IMR-90 (cell line): Measurements from ENCODE around the gene LRRC56. TPM values are rescaled to one million over a fixed set of nuclear protein-coding genes. Genes with fewer than 3 reads are reported as not detected.

Experiments used
- ATAC-seq: fragments of 200-7000 bp; cut with Tn5 transposase; 2 replicates; pipeline ENCODE4 v1.9.1; 2020; ENCODE audit warnings: low read depth, mild to moderate bottlenecking, moderate library complexity
- BruUV-seq: library from RNA; stranded (reverse); fragments of 400-500 nt; replicated peaks from 2 replicates; lab custom pipeline; 2021; lab: Mats Ljungman, UMichigan
- CTCF ChIA-PET: fragments of 300-600 bp; formaldehyde crosslinking; extraction: SDS; loops from one replicate; lab custom pipeline; 2021; ENCODE audit warnings: antibody characterized with exemption; lab: Yijun Ruan, JAX
- POLR2A ChIA-PET: fragments of 300-600 bp; sonication (Branson Sonifier 250); formaldehyde crosslinking; loops from one replicate; lab custom pipeline; 2022; ENCODE audit warnings: antibody characterized with exemption; ENCODE audit not compliant: unreplicated experiment; lab: Charles Lee
- DNase-seq: peaks from one replicate; pipeline ENCODE4 v3.0.0; 2013
- H2AFZ ChIP-seq: replicated peaks from 2 replicates; pipeline ENCODE3; 2013; ENCODE audit warnings: low read length, mild to moderate bottlenecking; ENCODE audit not compliant: poor library complexity
- H2AK5ac ChIP-seq: 2 replicates; pipeline ENCODE4 v1.6.1; 2013; ENCODE audit warnings: low read depth, low read length, inconsistent platforms
- H2AK9ac ChIP-seq: replicated peaks from 2 replicates; pipeline ENCODE3; 2013; ENCODE audit warnings: mild to moderate bottlenecking, low read depth, low read length, moderate library complexity; ENCODE audit not compliant: poor library complexity
- H2BK120ac ChIP-seq: 2 replicates; pipeline ENCODE4 v1.6.1; 2013; ENCODE audit warnings: low read depth, low read length, inconsistent platforms
- H2BK15ac ChIP-seq: 3 replicates; pipeline ENCODE4 v1.6.1; 2013; ENCODE audit warnings: low read depth, low read length, inconsistent platforms
- H2BK20ac ChIP-seq: 2 replicates; pipeline ENCODE4 v1.6.1; 2013; ENCODE audit warnings: low read depth, mild to moderate bottlenecking, inconsistent platforms, low read length, moderate library complexity
- H2BK5ac ChIP-seq: 2 replicates; pipeline ENCODE4 v1.6.1; 2013; ENCODE audit warnings: mild to moderate bottlenecking, low read depth, low read length, inconsistent platforms; ENCODE audit not compliant: poor library complexity, severe bottlenecking
- H3K14ac ChIP-seq: replicated peaks from 2 replicates; pipeline ENCODE4 v1.6.1; 2013; ENCODE audit warnings: low read depth, low read length, inconsistent platforms
- H3K18ac ChIP-seq: 2 replicates; pipeline ENCODE4 v1.6.1; 2013; ENCODE audit warnings: low read depth, low read length, control low read depth
- H3K23ac ChIP-seq: 2 replicates; pipeline ENCODE4 v1.6.1; 2013; ENCODE audit warnings: low read depth, low read length, inconsistent platforms
- H3K27ac ChIP-seq: 2 replicates; pipeline ENCODE4 v1.5.1; 2013; ENCODE audit warnings: mild to moderate bottlenecking, control low read depth, low read length; ENCODE audit not compliant: insufficient read depth
- H3K27me3 ChIP-seq: 2 replicates; pipeline ENCODE4 v1.6.1; 2013; ENCODE audit warnings: low read length; ENCODE audit not compliant: control insufficient read depth, insufficient read depth
- H3K36me3 ChIP-seq: 2 replicates; pipeline ENCODE4 v1.6.1; 2013; ENCODE audit warnings: low read length, mixed read lengths; ENCODE audit not compliant: control insufficient read depth, insufficient read depth
- H3K4ac ChIP-seq: 2 replicates; pipeline ENCODE4 v1.6.1; 2013; ENCODE audit warnings: low read depth, low read length, inconsistent platforms
- H3K4me1 ChIP-seq: 2 replicates; pipeline ENCODE4 v1.6.1; 2013; ENCODE audit warnings: low read length, mixed read lengths; ENCODE audit not compliant: control insufficient read depth, insufficient read depth
- H3K4me2 ChIP-seq: 2 replicates; pipeline ENCODE4 v1.6.1; 2013; ENCODE audit warnings: low read depth, mild to moderate bottlenecking, control low read depth, low read length, moderate library complexity
- H3K4me3 ChIP-seq: 2 replicates; pipeline ENCODE4 v1.5.1; 2013; ENCODE audit warnings: low read depth, mild to moderate bottlenecking, control low read depth, low read length, moderate library complexity; ENCODE audit not compliant: insufficient read depth
- H3K56ac ChIP-seq: 2 replicates; pipeline ENCODE4 v1.6.1; 2013; ENCODE audit warnings: low read length, inconsistent platforms; ENCODE audit not compliant: insufficient read depth; ENCODE audit errors: extremely low read depth
- H3K79me1 ChIP-seq, 2 experiments: 2 replicates each; pipeline ENCODE4 v1.6.1; 2013; ENCODE audit warnings: low read length in 2 of 2, inconsistent platforms in 1 of 2, low read depth in 1 of 2
- H3K9ac ChIP-seq: 2 replicates; pipeline ENCODE4 v1.6.1; 2013; ENCODE audit warnings: low read depth, low read length, control low read depth
- H3K9me1 ChIP-seq: 2 replicates; pipeline ENCODE4 v1.6.1; 2013; ENCODE audit warnings: low read length, inconsistent platforms; ENCODE audit not compliant: insufficient read depth
- H3K9me3 ChIP-seq: 2 replicates; pipeline ENCODE4 v1.6.1; 2013; ENCODE audit warnings: low read length; ENCODE audit not compliant: control insufficient read depth, insufficient read depth
- H4K20me1 ChIP-seq: 2 replicates; pipeline ENCODE4 v1.6.1; 2013; ENCODE audit warnings: low read length, inconsistent platforms; ENCODE audit not compliant: insufficient read depth
- H4K5ac ChIP-seq: 2 replicates; pipeline ENCODE4 v1.6.1; 2013; ENCODE audit warnings: mild to moderate bottlenecking, low read depth, low read length, control low read depth
- H4K8ac ChIP-seq, 2 experiments: 2 replicates each; pipeline ENCODE4 v1.6.1; 2013; ENCODE audit warnings: low read depth in 2 of 2, low read length in 2 of 2, control low read depth in 1 of 2, inconsistent platforms in 1 of 2
- H4K91ac ChIP-seq: 2 replicates; pipeline ENCODE4 v1.6.1; 2013; ENCODE audit warnings: low read depth, low read length, inconsistent platforms; ENCODE audit not compliant: insufficient read depth
- MAZ ChIP-seq: IDR thresholded peaks from 2 replicates; pipeline ENCODE4 v1.6.1; 2012; ENCODE audit warnings: low read depth, mild to moderate bottlenecking, low read length, improper control_type of control experiment, moderate library complexity, borderline replicate concordance
- MXI1 ChIP-seq: IDR thresholded peaks from 2 replicates; pipeline ENCODE4 v1.6.1; 2012; ENCODE audit warnings: low read depth, mild to moderate bottlenecking, low read length, moderate library complexity, borderline replicate concordance
- WGBS, 2 experiments: methylation state at CpG; one replicate each; pipeline versions ENCODE4 v1.1.5 to v1.1.7; 2013; ENCODE audit warnings: missing lambda C conversion rate in 2 of 2; ENCODE audit not compliant: insufficient read length in 1 of 2; ENCODE audit errors: extremely low coverage in 2 of 2; 5-methylcytosine and 5-hydroxymethylcytosine counted together
- dilution Hi-C: fragments of 300-500 bp; cut with HindIII; formaldehyde crosslinking; loops from one replicate; pipeline ENCODE4 v1.14.3; 2018; ENCODE audit warnings: low sequenced_read_pairs; ENCODE audit not compliant: unreplicated experiment
- in situ Hi-C: fragments of 300-500 bp; cut with MboI; formaldehyde crosslinking; loops from 3 replicates; pipeline ENCODE4 v1.14.3; 2019; ENCODE audit warnings: low sequenced_read_pairs, inconsistent platforms, mixed read lengths
- intact Hi-C: fragments of 100-400 bp; cut with micrococcal nuclease; formaldehyde crosslinking; loops from 2 replicates; pipeline ENCODE4 v1.10.0; 2022
- polyA plus RNA-seq, 3 experiments: library from polyadenylated mRNA; depleted of rRNA; stranded (reverse); fragments of >200 nt; gene quantifications; 2 replicates each; pipeline ENCODE4 v1.2.3, GENCODE V29; 2012; ENCODE audit warnings: low replicate concordance in 1 of 3
- total RNA-seq: library from RNA; depleted of rRNA; stranded (reverse); fragments of >200 nt; gene quantifications from 2 replicates; pipeline ENCODE4 v1.2.3, GENCODE V29; 2012

Gene LRRC56
- total and polyA plus RNA-seq, 2 of the 4 experiments (the other 2 are of a cell fraction), result 0.36 to 1.3 TPM

DNA sequence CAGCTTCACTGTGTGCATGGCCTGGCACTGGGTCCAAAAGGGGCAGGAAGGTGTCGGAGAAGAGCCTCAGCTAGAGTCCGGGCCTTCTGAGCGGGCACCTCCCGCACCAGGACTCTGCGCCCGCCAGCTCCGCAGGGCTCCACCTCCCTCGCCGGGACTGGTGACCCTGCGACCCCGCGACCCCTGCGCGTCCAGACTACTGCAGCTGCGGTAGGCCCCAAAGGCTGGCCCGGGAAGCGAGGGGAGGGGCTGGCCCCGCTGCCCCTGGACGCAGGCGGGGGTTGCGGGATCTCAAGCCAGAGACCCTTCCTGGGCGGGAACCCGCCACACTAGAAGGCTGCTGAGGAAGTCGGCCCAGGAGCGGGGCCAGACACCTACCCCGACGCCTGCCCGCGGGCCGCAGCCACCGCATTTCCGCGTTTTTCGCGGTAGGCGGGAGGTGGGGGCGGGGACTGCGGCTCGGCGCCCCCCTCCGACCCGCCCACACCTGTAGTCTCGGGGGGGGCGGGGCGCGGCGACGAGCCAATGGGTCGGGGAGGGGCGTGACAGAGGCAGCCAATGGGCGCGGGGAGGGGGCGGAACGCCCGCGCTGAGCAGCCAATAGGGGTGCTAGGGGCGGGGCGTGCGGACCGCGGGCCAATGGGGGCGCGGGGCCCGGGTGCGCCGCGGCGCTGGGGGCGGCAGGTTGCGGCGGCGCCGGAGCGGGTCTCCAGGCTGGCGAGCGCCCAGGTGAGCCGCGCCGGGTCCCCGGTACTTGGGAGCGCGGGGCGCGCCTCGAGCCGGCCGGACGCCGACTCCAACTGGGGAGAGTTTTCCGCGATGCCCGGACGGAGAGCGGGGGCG lies 23.2 kb downstream of the LRRC56 start, which contains the start of the genes LMNTD2 and RASSF7 (continued):
- 0 out of 2 replicates have a peak, but pooled peaks have one; percentile 18 for TF ChIP-seq MXI1

GRCh38 chr11:561148-562003 lies 24.0 kb downstream of the LRRC56 start:
- Histone ChIP-seq H3K4me1 (peaks cover 13% of the 10 kb centered on the region), H3K27ac (no peak overlapping the region; the same call in 1 of the 2 replicates), H3K23ac (no peak overlapping the region), H3K27me3 (peaks cover 27% of the 10 kb centered on the region), H3K79me1 (peaks cover 19 to 25% of the 10 kb centered on the region in 2 experiments; a peak in 3 of 4 replicates), H2AFZ (peak overlapping the region; percentile 97), H2AK9ac (peak overlapping the region; percentile 78), H4K8ac (no peak overlapping the region), H4K5ac (no peak overlapping the region), H3K4ac (peak overlapping the region; percentile 28), H3K56ac (no peak overlapping the region), H3K4me2 (peak overlapping the region; percentile 59), H2BK20ac (no peak overlapping the region), H3K14ac (0 out of 2 replicates have a peak overlapping the region, but pooled peaks have one; percentile 30), H3K9ac (peak overlapping the region; percentile 3; the same call in 1 of the 2 replicates), H3K4me3 (peak overlapping the region; percentile 97), H3K18ac (no peak overlapping the region), H4K20me1 (peaks cover 19% of the 10 kb centered on the region), H3K9me3 (no peaks in the 10 kb centered on the region), H2AK5ac (peak overlapping the region; percentile 88; the same call in 1 of the 2 replicates), H2BK120ac (no peak overlapping the region), H2BK15ac (no peak overlapping the region), H2BK5ac (peak overlapping the region; percentile 31), H3K9me1 (peaks cover 5% of the 10 kb centered on the region; the same call in 1 of the 2 replicates), H3K36me3 (peaks cover 4% of the 10 kb centered on the region), H4K91ac (peak overlapping the region; percentile 50; the same call in 1 of the 2 replicates)
- 14% methylated on average over 29 of the region's 67 CpGs; no CpG with 5 or more reads in 1 of the 2 experiments for WGBS, 2 experiments
- BruUV-seq, result no TSS peak
- intact Hi-C loops (no loop called here), in situ Hi-C loops (no loop called here), dilution Hi-C loops (no loop called here)
- TF ChIP-seq MAZ (peak; percentile 61; the same call in 1 of the 2 replicates), MXI1 (no peak)
- ChIA-PET POLR2A (interaction anchor here (0.5 kb wide), 1 partner anchor 163 kb away, joined by 3 read pairs; no protein-coding TSS in a partner anchor), CTCF (no interaction called here)
- ATAC-seq (peak; percentile 1; the same call in 1 of the 2 replicates), DNase-seq (no peak)
